ENCODE measurements around the gene ILK.

Gene ILK

GRCh38 chr11:6647836-6648235, 44.3 kb downstream of the ILK start:
- Histone ChIP-seq H3K4me1 (ENCODE audit: insufficient read depth, low read length, severe bottlenecking) (peaks cover 12% of the 10 kb centered on the region), H3K4me3 (ENCODE audit: low read depth, low read length, poor library complexity, severe bottlenecking) (no peak overlapping the region), H2AFZ (ENCODE audit: low read length) (no peak overlapping the region), H3K36me3 (ENCODE audit: insufficient read depth, low read length) (no peaks in the 10 kb centered on the region), H3K9me3 (ENCODE audit: low read length) (no peaks in the 10 kb centered on the region), H3K27ac (ENCODE audit: low read depth, low read length, poor library complexity, severe bottlenecking) (no peak overlapping the region), H3K4me2 (ENCODE audit: low read length) (no peak overlapping the region), H3F3A (ENCODE audit: insufficient read depth, low read length) (no peaks in the 10 kb centered on the region), H3K9me2 (ENCODE audit: low read depth, low read length) (no peaks in the 10 kb centered on the region), H3K9ac (ENCODE audit: low read length) (no peak overlapping the region), H3K27me3 (ENCODE audit: insufficient read depth, low read length) (0 out of 2 replicates have a peak, but pooled peaks cover 5% of the 10 kb centered on the region), H3K79me2 (ENCODE audit: insufficient read depth, low read length) (no peaks in the 10 kb centered on the region), H4K20me1 (ENCODE audit: insufficient read depth, low read length) (no peaks in the 10 kb centered on the region)
- no peak for TF ChIP-seq CTCF (IDR thresholded peaks at IDR 0.05; ENCODE audit: low read length)
- TF ChIP-seq EZH2 (IDR thresholded peaks at IDR 0.05; ENCODE audit: borderline replicate concordance, low read length) = no peak

- no peaks in the 10 kb centered on the region for H3K79me2 ChIP-seq (ENCODE audit: insufficient read depth, low read length)
- H3K36me3 ChIP-seq (ENCODE audit: insufficient read depth, low read length) = no peaks in the 10 kb centered on the region
- peaks cover 12% of the 10 kb centered on the region for H3K4me1 ChIP-seq (ENCODE audit: insufficient read depth, low read length, severe bottlenecking)
- H3K4me3 ChIP-seq (ENCODE audit: low read depth, low read length, poor library complexity, severe bottlenecking) = no peak overlapping the region
- no peak overlapping the region for H3K9ac ChIP-seq (ENCODE audit: low read length)
- H3K27me3 ChIP-seq (ENCODE audit: insufficient read depth, low read length) = no peaks in the 10 kb centered on the region
- TF ChIP-seq CTCF (IDR thresholded peaks at IDR 0.05; ENCODE audit: low read length) = no peak
- TF ChIP-seq EZH2 (IDR thresholded peaks at IDR 0.05; ENCODE audit: borderline replicate concordance, low read length) = no peak
- no peaks in the 10 kb centered on the region for H3K9me3 ChIP-seq (ENCODE audit: low read length)
- H3K4me2 ChIP-seq (ENCODE audit: low read length) = no peak overlapping the region
- no peak overlapping the region for H2AFZ ChIP-seq (ENCODE audit: low read length)
- H4K20me1 ChIP-seq (ENCODE audit: insufficient read depth, low read length) = no peaks in the 10 kb centered on the region
- no peak overlapping the region for H3K27ac ChIP-seq (ENCODE audit: low read depth, low read length, poor library complexity, severe bottlenecking)
- H3F3A ChIP-seq (ENCODE audit: insufficient read depth, low read length) = no peaks in the 10 kb centered on the region
- H3K9me2 ChIP-seq (ENCODE audit: low read depth, low read length) = no peaks in the 10 kb centered on the region
Measured at GRCh38 chr11:6648501-6648900, 44.9 kb downstream of the ILK start.

DNA sequence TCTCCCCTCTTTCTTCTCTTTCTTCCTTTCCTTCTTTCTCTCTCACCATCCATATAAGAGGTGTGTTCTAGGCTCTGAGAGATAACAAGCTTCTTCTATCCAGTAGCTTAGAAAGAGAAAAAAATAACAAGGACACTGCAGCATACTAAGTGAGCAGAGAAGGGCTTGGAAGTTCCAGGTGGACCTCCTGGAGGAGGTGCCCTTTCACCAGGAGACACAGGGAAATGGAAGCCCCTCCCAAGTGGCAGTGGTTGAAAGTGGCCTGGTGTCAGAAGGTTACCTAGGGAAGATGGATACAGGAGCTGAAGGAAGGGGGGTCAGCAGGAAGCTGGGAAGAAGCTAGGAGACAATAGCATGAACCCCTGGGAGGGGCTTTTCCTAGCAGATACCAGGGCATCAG, 46.5 kb downstream of the ILK start:
- no peak overlapping the region for H3K27ac ChIP-seq (ENCODE audit: low read depth, low read length, poor library complexity, severe bottlenecking)
- no peaks in the 10 kb centered on the region for H3F3A ChIP-seq (ENCODE audit: insufficient read depth, low read length)
- peaks cover 12% of the 10 kb centered on the region for H3K4me1 ChIP-seq (ENCODE audit: insufficient read depth, low read length, severe bottlenecking)
- H3K9ac ChIP-seq (ENCODE audit: low read length) = no peak overlapping the region
- H3K36me3 ChIP-seq (ENCODE audit: insufficient read depth, low read length) = no peaks in the 10 kb centered on the region
- no peaks in the 10 kb centered on the region for H3K79me2 ChIP-seq (ENCODE audit: insufficient read depth, low read length)
- H3K9me2 ChIP-seq (ENCODE audit: low read depth, low read length) = no peaks in the 10 kb centered on the region
- TF ChIP-seq EZH2 (IDR thresholded peaks at IDR 0.05; ENCODE audit: borderline replicate concordance, low read length) = no peak
- TF ChIP-seq CTCF (IDR thresholded peaks at IDR 0.05; ENCODE audit: low read length) = no peak
- peaks cover 13% of the 10 kb centered on the region; the same call in 1 of the 2 replicates for H3K27me3 ChIP-seq (ENCODE audit: insufficient read depth, low read length)
- H2AFZ ChIP-seq (ENCODE audit: low read length) = no peak overlapping the region
- H3K4me2 ChIP-seq (ENCODE audit: low read length) = no peak overlapping the region
- H3K4me3 ChIP-seq (ENCODE audit: low read depth, low read length, poor library complexity, severe bottlenecking) = no peak overlapping the region
- H4K20me1 ChIP-seq (ENCODE audit: insufficient read depth, low read length) = no peaks in the 10 kb centered on the region
- no peaks in the 10 kb centered on the region for H3K9me3 ChIP-seq (ENCODE audit: low read length)
